ENCODE data around the gene ARHGAP24. TPM values are rescaled to one million over a fixed set of nuclear protein-coding genes. Genes with fewer than 3 reads are reported as not detected.
"Not testable (repeated sequence)": the region's sequence is repeated elsewhere in the genome, so short reads cannot be mapped to it uniquely, and the experiment has no call there.

The ARHGAP24 gene
- total and polyA plus RNA-seq, 7 donors, result 0.46 to 40.4 (median 23.1) TPM

DNA sequence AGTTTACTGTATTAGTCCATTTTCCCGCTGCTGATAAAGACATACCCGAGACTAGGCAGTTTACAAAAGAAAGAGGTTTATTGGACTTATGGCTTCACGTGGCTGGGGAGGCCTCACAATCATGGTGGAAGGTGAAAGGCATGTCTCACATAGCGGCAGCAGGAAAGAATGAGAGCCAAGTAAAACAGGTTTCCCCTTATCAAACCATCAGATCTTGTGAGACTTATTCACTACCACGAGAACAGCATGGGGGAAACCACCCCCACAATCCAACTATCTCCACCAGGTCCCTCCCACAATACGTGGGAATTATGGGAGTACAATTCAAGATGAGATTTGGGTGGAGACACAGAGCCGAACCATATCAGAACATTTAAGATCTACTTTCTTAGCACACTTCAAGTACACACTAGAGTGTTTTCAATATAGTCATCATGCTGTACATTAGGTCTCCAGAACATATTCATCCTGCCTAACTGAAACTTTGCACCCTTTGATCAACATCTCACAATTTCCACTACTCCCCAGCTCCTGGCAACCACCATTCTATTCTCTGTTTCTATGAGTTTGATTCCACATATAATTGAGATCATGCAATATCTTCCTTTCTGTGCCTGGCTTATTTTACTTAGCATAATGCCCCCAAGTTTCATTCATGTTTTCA is 341.0 kb downstream of the ARHGAP24 start:
- intact Hi-C loops (cut with DNase I), result no loop called here
- Histone ChIP-seq H3K27ac (no peak overlapping the region), H3K4me3 (no peak overlapping the region), H3K36me3 (no peaks in the 10 kb centered on the region), H3K27me3 (no peaks in the 10 kb centered on the region), H3K4me1 (no peaks in the 10 kb centered on the region), H3K9me3 (no peaks in the 10 kb centered on the region)
- no peak for DNase-seq
- 89 to 90% methylated on average over 7 of the region's 7 CpGs for WGBS, 2 donors
- TF ChIP-seq POLR2AphosphoS5 (IDR thresholded peaks at IDR 0.05), result no peak

DNA sequence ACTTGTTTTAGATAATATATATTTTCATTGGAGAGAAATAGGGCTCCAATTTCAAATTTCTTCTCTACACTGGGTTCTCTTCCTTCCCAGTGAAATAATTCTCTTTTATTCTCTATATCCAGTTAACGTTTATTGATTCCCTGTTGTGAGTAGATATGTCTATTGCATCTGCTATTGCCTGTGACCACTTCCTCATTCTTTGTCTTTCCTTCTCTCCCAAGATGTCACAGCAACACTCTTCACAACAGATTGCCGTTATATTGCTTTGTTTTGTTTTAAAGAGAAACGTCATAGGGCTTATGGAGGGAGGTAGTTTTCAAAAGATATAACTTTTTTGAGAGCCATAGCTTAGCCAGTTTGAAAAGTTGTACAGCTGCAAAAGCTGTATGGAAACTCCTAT is 343.8 kb downstream of the ARHGAP24 start:
- H3K27me3 ChIP-seq, result no peaks in the 10 kb centered on the region
- H3K4me1 ChIP-seq, result peaks cover 0 to 11% (median 7%) of the 10 kb centered on the region in 4 donors
- TF ChIP-seq EP300 (IDR thresholded peaks at IDR 0.05) (no peak), POLR2AphosphoS5 (IDR thresholded peaks at IDR 0.05) (no peak), POLR2A (IDR thresholded peaks at IDR 0.05) (no peak)
- TF ChIP-seq, protein P1, sequence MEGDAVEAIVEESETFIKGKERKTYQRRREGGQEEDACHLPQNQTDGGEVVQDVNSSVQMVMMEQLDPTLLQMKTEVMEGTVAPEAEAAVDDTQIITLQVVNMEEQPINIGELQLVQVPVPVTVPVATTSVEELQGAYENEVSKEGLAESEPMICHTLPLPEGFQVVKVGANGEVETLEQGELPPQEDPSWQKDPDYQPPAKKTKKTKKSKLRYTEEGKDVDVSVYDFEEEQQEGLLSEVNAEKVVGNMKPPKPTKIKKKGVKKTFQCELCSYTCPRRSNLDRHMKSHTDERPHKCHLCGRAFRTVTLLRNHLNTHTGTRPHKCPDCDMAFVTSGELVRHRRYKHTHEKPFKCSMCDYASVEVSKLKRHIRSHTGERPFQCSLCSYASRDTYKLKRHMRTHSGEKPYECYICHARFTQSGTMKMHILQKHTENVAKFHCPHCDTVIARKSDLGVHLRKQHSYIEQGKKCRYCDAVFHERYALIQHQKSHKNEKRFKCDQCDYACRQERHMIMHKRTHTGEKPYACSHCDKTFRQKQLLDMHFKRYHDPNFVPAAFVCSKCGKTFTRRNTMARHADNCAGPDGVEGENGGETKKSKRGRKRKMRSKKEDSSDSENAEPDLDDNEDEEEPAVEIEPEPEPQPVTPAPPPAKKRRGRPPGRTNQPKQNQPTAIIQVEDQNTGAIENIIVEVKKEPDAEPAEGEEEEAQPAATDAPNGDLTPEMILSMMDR (IDR thresholded peaks at IDR 0.05), result no peak
- no peaks in the 10 kb centered on the region for H3K9me3 ChIP-seq
- intact Hi-C loops (cut with DNase I), result no loop called here
- DNase-seq, result no peak
- H3K36me3 ChIP-seq, result no peaks in the 10 kb centered on the region
- 18 to 27% methylated on average over 3 of the region's 3 CpGs for WGBS, 2 donors
- H3K27ac ChIP-seq, result no peak overlapping the region
- no peak overlapping the region for H3K4me3 ChIP-seq

DNA sequence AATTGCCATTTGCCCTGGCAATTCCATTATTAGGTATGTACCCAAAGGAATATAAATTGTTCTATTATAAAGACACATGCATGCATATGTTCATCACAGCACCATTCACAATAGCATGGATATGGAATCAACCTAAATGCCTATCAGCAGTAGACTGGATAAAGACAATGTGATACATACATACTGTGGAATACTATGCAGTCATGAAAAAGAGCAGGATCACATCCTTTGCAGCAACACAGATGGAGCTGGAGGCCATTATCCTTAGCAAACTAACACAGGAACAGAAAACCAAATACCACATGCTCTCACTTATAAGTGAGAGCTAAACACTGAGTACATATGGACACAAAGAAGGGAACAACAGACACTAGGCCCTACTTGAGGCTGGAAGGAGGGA is 345.2 kb downstream of the ARHGAP24 start:
- H3K27me3 ChIP-seq; DNase-seq; intact Hi-C loops (cut with DNase I): not testable (repeated sequence)

DNA sequence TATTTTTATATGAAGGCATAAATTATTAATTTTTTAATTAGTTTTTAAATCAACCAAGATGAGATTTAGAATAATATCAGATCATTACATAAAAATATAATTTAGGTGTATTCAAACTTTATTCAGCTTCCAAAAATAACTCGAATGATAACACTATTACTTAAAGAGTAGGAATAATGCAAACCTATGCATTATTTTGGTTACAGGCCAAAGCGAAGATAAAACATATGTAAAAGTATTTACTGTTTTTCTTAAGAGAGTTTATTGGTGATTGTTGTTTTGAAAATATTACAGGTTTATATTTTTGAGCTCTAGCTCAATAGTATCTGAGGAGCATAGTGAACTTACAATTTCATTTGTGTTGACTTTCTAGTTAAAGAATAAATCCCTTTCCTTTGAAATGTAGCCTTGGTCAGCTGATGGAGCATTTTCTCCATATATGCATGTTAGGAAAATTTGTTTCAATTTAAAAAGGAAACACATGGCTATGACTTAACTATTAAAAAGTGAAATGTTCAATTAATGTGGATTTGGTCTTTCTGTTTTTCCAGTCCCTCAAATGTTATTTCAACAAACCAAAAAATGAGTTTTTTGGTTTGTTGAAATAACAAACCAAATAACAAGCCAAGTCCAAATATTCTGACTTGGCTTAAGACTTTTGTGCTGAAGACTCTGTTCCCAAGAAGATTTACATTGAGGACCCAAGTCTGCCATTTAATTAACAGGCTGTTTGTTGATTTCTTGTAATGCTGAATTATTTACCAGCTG is 346.9 kb downstream of the ARHGAP24 start:
- no peak overlapping the region for H3K4me3 ChIP-seq
- no peaks in the 10 kb centered on the region for H3K27me3 ChIP-seq
- H3K9me3 ChIP-seq, result no peaks in the 10 kb centered on the region
- 95 to 97% methylated on average over 2 of the region's 2 CpGs for WGBS, 2 donors
- intact Hi-C loops (cut with DNase I), result no loop called here
- TF ChIP-seq POLR2AphosphoS5 (IDR thresholded peaks at IDR 0.05) (no peak), EP300 (IDR thresholded peaks at IDR 0.05) (no peak)
- no peak for DNase-seq
- no peak overlapping the region for H3K27ac ChIP-seq
- H3K36me3 ChIP-seq, result no peaks in the 10 kb centered on the region
- peaks cover 0 to 33% (median 24%) of the 10 kb centered on the region in 4 donors for H3K4me1 ChIP-seq

More for the DNA sequence above, 345.2 kb downstream of the ARHGAP24 start:
- H3K9me3 ChIP-seq, H3K27ac ChIP-seq, H3K4me3 ChIP-seq, H3K36me3 ChIP-seq: not testable (repeated sequence)
- peaks cover 0 to 20% (median 12%) of the 10 kb centered on the region in 4 donors for H3K4me1 ChIP-seq

DNA sequence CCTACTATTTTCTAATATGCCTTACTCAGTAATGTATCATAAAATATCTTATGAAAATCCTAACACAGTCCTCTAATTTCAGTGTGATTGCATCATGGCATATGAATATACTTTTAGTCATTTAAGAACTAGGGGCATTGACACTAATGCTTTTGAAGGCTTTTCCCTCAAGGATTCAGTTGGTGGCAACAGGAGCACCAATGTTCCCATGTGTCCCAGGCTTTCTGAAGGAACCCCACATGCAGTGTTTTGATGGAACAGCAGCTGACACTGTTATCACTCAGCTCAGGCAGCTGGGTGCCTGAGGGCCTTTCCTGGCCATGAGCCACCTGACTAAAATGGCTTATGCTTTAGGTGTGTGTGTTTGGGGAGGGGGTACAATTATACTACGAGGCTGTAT is 348.3 kb downstream of the ARHGAP24 start:
- WGBS, 2 donors, result 30 to 54% methylated on average over 1 of the region's 1 CpG
- Histone ChIP-seq H3K4me1 (peaks cover 0 to 47% (median 36%) of the 10 kb centered on the region in 4 donors), H3K4me3 (no peak overlapping the region), H3K36me3 (no peaks in the 10 kb centered on the region), H3K27me3 (no peaks in the 10 kb centered on the region), H3K27ac (peak overlapping the region in 1 of 4 donors; percentile 32), H3K9me3 (no peaks in the 10 kb centered on the region)
- intact Hi-C loops (cut with DNase I), result no loop called here
- no peak for DNase-seq
- TF ChIP-seq, protein P1 (IDR thresholded peaks at IDR 0.05), result no peak
- TF ChIP-seq POLR2AphosphoS5 (IDR thresholded peaks at IDR 0.05) (no peak), POLR2A (IDR thresholded peaks at IDR 0.05) (no peak), EP300 (IDR thresholded peaks at IDR 0.05) (no peak)

DNA sequence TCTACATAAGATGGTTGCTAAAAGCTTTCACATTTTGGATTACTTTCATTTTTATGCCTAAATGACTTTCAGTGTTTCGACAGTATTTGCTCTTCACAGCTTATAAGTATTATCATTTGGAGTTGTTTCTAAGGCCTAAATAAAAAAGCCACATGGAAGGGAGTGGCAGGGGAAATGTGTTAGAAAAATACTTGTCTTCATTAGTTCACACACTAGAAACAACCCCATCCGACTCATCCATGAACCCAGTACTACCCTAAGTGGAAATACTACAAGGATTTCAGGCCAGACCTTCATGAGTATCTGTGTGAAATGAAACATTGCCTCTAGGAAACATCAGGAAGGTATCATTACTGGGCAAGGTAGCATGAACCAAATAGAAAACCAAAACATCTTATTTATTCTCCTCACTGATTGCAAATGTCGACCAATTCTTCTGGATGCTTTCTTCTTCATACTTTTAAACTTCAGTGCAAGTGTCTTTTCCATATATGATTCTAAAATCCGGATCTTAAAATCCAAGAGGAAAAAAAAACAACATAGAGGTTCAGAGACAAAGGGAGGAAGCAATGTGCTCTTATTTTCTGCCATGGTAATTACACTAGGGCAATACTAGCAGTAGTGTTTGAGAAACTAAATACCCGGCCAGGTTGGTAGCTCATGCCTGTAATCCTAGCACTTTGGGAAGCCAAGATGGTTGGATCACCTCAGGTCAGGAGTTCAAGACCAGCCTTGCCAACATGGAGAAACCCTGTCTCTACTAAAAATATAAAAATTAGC is 349.4 kb downstream of the ARHGAP24 start:
- no peak for DNase-seq
- peaks cover 0 to 54% (median 41%) of the 10 kb centered on the region in 4 donors for H3K4me1 ChIP-seq
- peak overlapping the region in 1 of 4 donors; percentile 32 for H3K27ac ChIP-seq
- H3K9me3 ChIP-seq, result no peaks in the 10 kb centered on the region
- no peaks in the 10 kb centered on the region for H3K36me3 ChIP-seq
- H3K4me3 ChIP-seq, result no peak overlapping the region
- 82 to 83% methylated on average over 5 of the region's 5 CpGs for WGBS, 2 donors
- no peaks in the 10 kb centered on the region for H3K27me3 ChIP-seq
- TF ChIP-seq, protein P1 (IDR thresholded peaks at IDR 0.05), result no peak
- TF ChIP-seq POLR2A (IDR thresholded peaks at IDR 0.05), result no peak
- no peak for TF ChIP-seq EP300 (IDR thresholded peaks at IDR 0.05)
- no peak for TF ChIP-seq POLR2AphosphoS5 (IDR thresholded peaks at IDR 0.05)
- intact Hi-C loops (cut with DNase I), result no loop called here
